ENCODE results near the gene ARHGEF28. TPM values are rescaled to one million over a fixed set of nuclear protein-coding genes. Genes with fewer than 3 reads are reported as not detected.

Gene ARHGEF28
- total and polyA plus RNA-seq, 9 of the 15 experiments (the other 6 are each of a cell fraction or from before 2014, with no cell fraction given): 0.27 TPM; not detected in 8

DNA sequence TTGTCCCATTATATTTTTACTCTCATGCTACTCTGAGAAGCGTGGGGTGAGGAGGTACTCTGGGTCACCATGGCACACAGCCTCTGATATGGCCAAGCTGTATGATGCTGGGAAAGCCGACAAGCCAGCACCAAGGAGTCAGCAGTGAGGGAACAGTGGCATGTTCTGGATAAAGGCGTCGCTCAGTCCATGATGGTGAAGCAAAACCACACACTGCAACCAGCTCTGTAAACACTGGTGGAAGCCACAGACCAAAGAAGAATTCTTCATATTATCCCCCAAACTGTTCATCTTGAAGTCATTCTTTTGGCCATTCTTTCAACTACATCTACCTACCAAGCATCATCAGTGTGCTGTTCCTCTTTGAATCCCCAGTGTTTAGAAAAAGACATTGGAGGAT lies 264.6 kb downstream of the ARHGEF28 start:
- Histone ChIP-seq H3K9me3 (replicated peaks; ENCODE audit: control insufficient read depth, insufficient read depth, low read depth, low read length) (no peaks in the 10 kb centered on the region; the same call in 1 of the 2 replicates), H3K4me2 (ENCODE audit: insufficient read depth, low read length) (no peak overlapping the region), H2AFZ (ENCODE audit: low read depth, low read length) (no peak overlapping the region), H3K27me3 (ENCODE audit: control insufficient read depth in 2 of 2, insufficient read depth in 2 of 2, low read length in 2 of 2) (no peaks in the 10 kb centered on the region), H4K20me1 (replicated peaks; ENCODE audit: control insufficient read depth, insufficient read depth, low read length) (no peaks in the 10 kb centered on the region), H3K79me2 (ENCODE audit: control insufficient read depth, insufficient read depth, low read length) (no peaks in the 10 kb centered on the region), H3K9me1 (ENCODE audit: control insufficient read depth, insufficient read depth, low read length) (no peaks in the 10 kb centered on the region), H3K4me3 (no peak overlapping the region), H3K4me1 (replicated peaks in 1 of 2; ENCODE audit: control insufficient read depth in 2 of 2, insufficient read depth in 2 of 2, low read length in 2 of 2) (no peaks in the 10 kb centered on the region), H3K27ac (ENCODE audit: extremely low read depth, low read depth, low read length) (no peak overlapping the region), H3K36me3 (ENCODE audit: control insufficient read depth, insufficient read depth, low read length) (no peaks in the 10 kb centered on the region), H3K9ac (ENCODE audit: insufficient read depth in 1 of 2, low read depth in 2 of 2, low read length in 2 of 2) (no peak overlapping the region)
- TF ChIP-seq ZNF212 (CRISPR knock-in tag; IDR thresholded peaks at IDR 0.05): no peak
- FAIRE-seq (no peak), DNase-seq (ENCODE audit: extremely low read depth in 1 of 4, low spot score in 3 of 4) (no peak), ATAC-seq (no peak)
- intact Hi-C loops (cut with micrococcal nuclease): no loop called here
- 0% methylated on average over 4 of the region's 4 CpGs for WGBS (ENCODE audit: insufficient coverage, low coverage, missing lambda C conversion rate)
- in situ Hi-C loops (cut with MboI): no loop called here
- POLR2A ChIA-PET: no interaction called here
- CTCF ChIA-PET (ENCODE audit: low intra/inter-chr PET ratio): no interaction called here
- BruUV-seq (replicated peaks): no TSS peak

DNA sequence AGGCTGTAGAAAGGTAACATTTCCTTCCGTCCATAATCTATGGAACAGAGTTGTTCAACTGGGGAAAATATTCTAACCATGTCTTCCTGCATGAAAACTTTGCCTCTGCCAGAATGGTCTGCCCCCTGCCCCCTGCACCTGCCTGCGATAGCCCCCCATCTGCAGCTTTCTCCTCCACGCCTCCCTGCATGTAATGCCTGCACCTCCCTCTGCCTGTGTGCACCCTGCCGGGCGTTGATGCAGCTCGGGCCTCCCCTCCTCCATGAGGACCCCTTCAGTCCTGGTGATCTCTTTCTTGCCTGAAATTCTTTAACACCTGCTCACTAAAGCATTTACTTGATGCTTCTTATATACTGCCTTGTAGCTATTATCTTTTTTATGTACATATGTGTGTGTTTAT lies 266.2 kb downstream of the ARHGEF28 start:
- POLR2A ChIA-PET: no interaction called here
- no TSS peak for BruUV-seq (replicated peaks)
- no peaks in the 10 kb centered on the region for H4K20me1 ChIP-seq (replicated peaks; ENCODE audit: control insufficient read depth, insufficient read depth, low read length)
- in situ Hi-C loops (cut with MboI) (no loop called here), intact Hi-C loops (cut with micrococcal nuclease) (no loop called here)
- CTCF ChIA-PET (ENCODE audit: low intra/inter-chr PET ratio): no interaction called here
- H3K9me1 ChIP-seq (ENCODE audit: control insufficient read depth, insufficient read depth, low read length): no peaks in the 10 kb centered on the region
- H3K4me1 ChIP-seq (replicated peaks in 1 of 2; ENCODE audit: control insufficient read depth in 2 of 2, insufficient read depth in 2 of 2, low read length in 2 of 2): no peaks in the 10 kb centered on the region
- no peaks in the 10 kb centered on the region for H3K36me3 ChIP-seq (ENCODE audit: control insufficient read depth, insufficient read depth, low read length)
- no peak overlapping the region for H3K27ac ChIP-seq (ENCODE audit: extremely low read depth, low read depth, low read length)
- no peak overlapping the region for H2AFZ ChIP-seq (ENCODE audit: low read depth, low read length)
- DNase-seq (ENCODE audit: extremely low read depth in 1 of 4, low spot score in 3 of 4) (no peak), FAIRE-seq (no peak), ATAC-seq (no peak)
- no peak overlapping the region for H3K9ac ChIP-seq (ENCODE audit: insufficient read depth in 1 of 2, low read depth in 2 of 2, low read length in 2 of 2)
- 0% methylated on average over 6 of the region's 6 CpGs for WGBS (ENCODE audit: insufficient coverage, low coverage, missing lambda C conversion rate)
- TF ChIP-seq KAT7 (CRISPR knock-in tag; IDR thresholded peaks at IDR 0.05; ENCODE audit: borderline replicate concordance) (no peak), NELFE (IDR thresholded peaks at IDR 0.05; ENCODE audit: insufficient read depth, insufficient read length) (no peak), ZNF146 (CRISPR knock-in tag; IDR thresholded peaks at IDR 0.05; ENCODE audit: unreplicated experiment) (no peak), BRF1 (IDR thresholded peaks at IDR 0.05; ENCODE audit: borderline replicate concordance, extremely low read depth, insufficient read length) (no peak), HDAC3 (IDR thresholded peaks at IDR 0.05; ENCODE audit: borderline replicate concordance, partially characterized antibody) (no peak), ARID2 (IDR thresholded peaks at IDR 0.05) (no peak), MCM2 (IDR thresholded peaks at IDR 0.05; ENCODE audit: low read depth) (no peak), ZFP30 (CRISPR knock-in tag; IDR thresholded peaks at IDR 0.05; ENCODE audit: borderline replicate concordance) (no peak), ZNF224 (CRISPR knock-in tag; IDR thresholded peaks at IDR 0.05) (no peak), MIER1 (IDR thresholded peaks at IDR 0.05; ENCODE audit: low read depth) (no peak), ZNF766 (CRISPR knock-in tag; conservative IDR thresholded peaks at IDR 0.05) (no peak), TEAD4 (IDR thresholded peaks at IDR 0.05; ENCODE audit: low read length) (no peak), TEAD4 (CRISPR knock-in tag; IDR thresholded peaks at IDR 0.05; ENCODE audit: borderline replicate concordance) (no peak), SRSF9 (IDR thresholded peaks at IDR 0.05; ENCODE audit: borderline replicate concordance, low read depth, low read length) (no peak)
- TF ChIP-seq, protein P1, sequence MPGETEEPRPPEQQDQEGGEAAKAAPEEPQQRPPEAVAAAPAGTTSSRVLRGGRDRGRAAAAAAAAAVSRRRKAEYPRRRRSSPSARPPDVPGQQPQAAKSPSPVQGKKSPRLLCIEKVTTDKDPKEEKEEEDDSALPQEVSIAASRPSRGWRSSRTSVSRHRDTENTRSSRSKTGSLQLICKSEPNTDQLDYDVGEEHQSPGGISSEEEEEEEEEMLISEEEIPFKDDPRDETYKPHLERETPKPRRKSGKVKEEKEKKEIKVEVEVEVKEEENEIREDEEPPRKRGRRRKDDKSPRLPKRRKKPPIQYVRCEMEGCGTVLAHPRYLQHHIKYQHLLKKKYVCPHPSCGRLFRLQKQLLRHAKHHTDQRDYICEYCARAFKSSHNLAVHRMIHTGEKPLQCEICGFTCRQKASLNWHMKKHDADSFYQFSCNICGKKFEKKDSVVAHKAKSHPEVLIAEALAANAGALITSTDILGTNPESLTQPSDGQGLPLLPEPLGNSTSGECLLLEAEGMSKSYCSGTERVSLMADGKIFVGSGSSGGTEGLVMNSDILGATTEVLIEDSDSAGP (CRISPR knock-in tag; IDR thresholded peaks at IDR 0.05): no peak
- H3K4me3 ChIP-seq: no peak overlapping the region
- no peaks in the 10 kb centered on the region for H3K79me2 ChIP-seq (ENCODE audit: control insufficient read depth, insufficient read depth, low read length)
- no peak overlapping the region for H3K4me2 ChIP-seq (ENCODE audit: insufficient read depth, low read length)
- H3K9me3 ChIP-seq (replicated peaks; ENCODE audit: control insufficient read depth, insufficient read depth, low read depth, low read length): no peaks in the 10 kb centered on the region; the same call in 1 of the 2 replicates
- peaks cover 4 to 5% of the 10 kb centered on the region in 2 experiments; a peak in 3 of 5 replicates for H3K27me3 ChIP-seq (ENCODE audit: control insufficient read depth in 2 of 2, insufficient read depth in 2 of 2, low read length in 2 of 2)
